ENCODE data around the gene CPA3.

Gene CPA3

GRCh38 chr3:148922467-148922866 is 57.4 kb downstream of the CPA3 start:
- no peak for DNase-seq

GRCh38 chr3:148923592-148923991 is 58.5 kb downstream of the CPA3 start:
- DNase-seq: no peak

GRCh38 chr3:148924562-148924961 is 59.5 kb downstream of the CPA3 start:
- peak; percentile 76 for DNase-seq

- no peak for DNase-seq
Measured at GRCh38 chr3:148925845-148926244, 60.7 kb downstream of the CPA3 start.

GRCh38 chr3:148930752-148931151 is 65.7 kb downstream of the CPA3 start:
- DNase-seq: peak; percentile 92

GRCh38 chr3:148931574-148931973 is 66.5 kb downstream of the CPA3 start:
- DNase-seq: no peak

GRCh38 chr3:148932972-148933371 is 67.9 kb downstream of the CPA3 start:
- no peak for DNase-seq

- DNase-seq: peak; percentile 92
Measured at GRCh38 chr3:148937467-148938255, 72.6 kb downstream of the CPA3 start.

GRCh38 chr3:148938306-148938705 is 73.2 kb downstream of the CPA3 start:
- DNase-seq: peak; percentile 52

GRCh38 chr3:148938936-148939335 is 73.8 kb downstream of the CPA3 start:
- DNase-seq: no peak

GRCh38 chr3:148940983-148941382 is 75.9 kb downstream of the CPA3 start:
- DNase-seq: peak; percentile 36

- DNase-seq: peak; percentile 95
Measured at GRCh38 chr3:148943506-148944205, 78.6 kb downstream of the CPA3 start.

GRCh38 chr3:148945116-148945515 is 80.0 kb downstream of the CPA3 start:
- no peak for DNase-seq
